H1 (cell line): ENCODE results near the gene UMPS. TPM values are rescaled to one million over a fixed set of nuclear protein-coding genes. Genes with fewer than 3 reads are reported as not detected.

ENCODE experiments used
- CTCF ChIP-seq, 3 experiments: IDR thresholded peaks; 1 replicate in 2 of 3; 2 replicates in 1 of 3; pipeline versions ENCODE4 v1.5.1 to v1.6.1; 2011; ENCODE audit warnings: low read length in 3 of 3, mild to moderate bottlenecking in 3 of 3, inconsistent platforms in 2 of 3, low read depth in 1 of 3, moderate library complexity in 1 of 3; ENCODE audit not compliant: insufficient read depth in 1 of 3; ENCODE audit errors: control extremely low read depth in 1 of 3
- polyA plus RNA-seq, 7 experiments: library from polyadenylated mRNA; depleted of rRNA in 3 of 7; stranded (reverse) in 5 of 7; unstranded in 2 of 7; fragments of >200 nt in 5 of 7; fragments of 200-250 nt in 2 of 7; gene quantifications; 1 replicate in 5 of 7; 2 replicates in 1 of 7; 4 replicates in 1 of 7; pipeline versions ENCODE4 v1.2.1 to v1.2.3, GENCODE V29; 2011 to 2013; ENCODE audit warnings: missing spikeins in 2 of 7, mixed read lengths in 2 of 7
- total RNA-seq: library from RNA; stranded (reverse); fragmentation: NEBNext Ultra II Directional; extraction: Animal tissue kit (Norgen Biotek cat#: 25700); gene quantifications from 2 replicates; pipeline ENCODE4 v1.2.1, GENCODE V29; 2021

The UMPS gene
- total and polyA plus RNA-seq, 2 of the 8 experiments (the other 6 are each of a cell fraction or from before 2014, with no cell fraction given), result 32.8 to 59.0 TPM

- no peak for TF ChIP-seq CTCF (IDR thresholded peaks at IDR 0.05; ENCODE audit: control extremely low read depth in 1 of 3, insufficient read depth in 1 of 3, low read depth in 1 of 3, low read length in 3 of 3)
These were observed 37.0 kb downstream of the UMPS start (continued) for GRCh38 chr3:124767264-124767663.
